MM.1S (cell line): ENCODE data around the gene NR5A2.

Experiments
- DNase-seq: peaks from one replicate; pipeline ENCODE4 v3.0.0-alpha.2; 2015
- H2AFZ ChIP-seq: fragments of 300-600 bp; sonication (generic); 2 replicates; pipeline ENCODE4 v1.6.0; 2016; ENCODE audit warnings: antibody characterized with exemption, low read length
- H3F3A ChIP-seq: fragments of 300-600 bp; sonication (generic); 2 replicates; pipeline ENCODE4 v1.6.1; 2016; ENCODE audit warnings: mild to moderate bottlenecking, antibody characterized with exemption, low read length, moderate library complexity, mixed read lengths; ENCODE audit not compliant: insufficient read depth
- H3K27ac ChIP-seq: fragments of 300-600 bp; sonication (generic); 2 replicates; pipeline ENCODE4 v1.5.1; 2016; ENCODE audit warnings: mild to moderate bottlenecking, low read length
- H3K27me3 ChIP-seq: fragments of 300-600 bp; sonication (generic); replicated peaks from 2 replicates; pipeline ENCODE4 v1.6.0; 2016; ENCODE audit warnings: low read length; ENCODE audit not compliant: insufficient read depth
- H3K36me3 ChIP-seq: fragments of 300-600 bp; sonication (generic); replicated peaks from 2 replicates; pipeline ENCODE4 v1.6.1; 2016; ENCODE audit warnings: mild to moderate bottlenecking, low read length, mixed read lengths; ENCODE audit not compliant: insufficient read depth
- H3K4me1 ChIP-seq: fragments of 300-600 bp; sonication (generic); 2 replicates; pipeline ENCODE4 v1.6.1; 2016; ENCODE audit warnings: low read length, mixed read lengths
- H3K4me2 ChIP-seq: fragments of 300-600 bp; sonication (generic); 2 replicates; pipeline ENCODE4 v1.6.0; 2016; ENCODE audit warnings: low read depth, low read length
- H3K4me3 ChIP-seq: fragments of 300-600 bp; sonication (generic); 2 replicates; pipeline ENCODE4 v1.5.1; 2016; ENCODE audit warnings: low read length, mixed read lengths
- H3K79me2 ChIP-seq: fragments of 300-600 bp; sonication (generic); 2 replicates; pipeline ENCODE4 v1.6.1; 2016; ENCODE audit warnings: mixed run types, low read length, mixed read lengths
- H3K9ac ChIP-seq: fragments of 300-600 bp; sonication (generic); 2 replicates; pipeline ENCODE4 v1.6.1; 2016; ENCODE audit warnings: low read length, mixed read lengths
- H3K9me2 ChIP-seq: fragments of 300-600 bp; sonication (generic); replicated peaks from 2 replicates; pipeline ENCODE4 v1.6.1; 2016; ENCODE audit warnings: mild to moderate bottlenecking, low read length, mixed read lengths; ENCODE audit not compliant: insufficient read depth
- H3K9me3 ChIP-seq: fragments of 300-600 bp; sonication (generic); replicated peaks from 2 replicates; pipeline ENCODE4 v1.6.1; 2016; ENCODE audit warnings: mild to moderate bottlenecking, low read length, mixed read lengths; ENCODE audit not compliant: insufficient read depth
- H4K20me1 ChIP-seq: fragments of 300-600 bp; sonication (generic); 2 replicates; pipeline ENCODE4 v1.6.1; 2016; ENCODE audit warnings: mild to moderate bottlenecking, low read length, moderate library complexity, mixed read lengths; ENCODE audit not compliant: insufficient read depth
- EZH2 ChIP-seq: fragments of 300-600 bp; sonication (generic); optimal IDR thresholded peaks from 2 replicates; pipeline ENCODE3; 2017; ENCODE audit warnings: low read depth, mild to moderate bottlenecking, antibody characterized with exemption, low read length, mixed read lengths
- EZH2phosphoT487 ChIP-seq: fragments of 300-600 bp; sonication (generic); IDR thresholded peaks from 2 replicates; pipeline ENCODE4 v1.6.1; 2018; ENCODE audit warnings: antibody characterized with exemption, low read length
- TF ChIP-seq, protein P1 (sequence below): fragments of 300-600 bp; sonication (generic); IDR thresholded peaks from 2 replicates; pipeline ENCODE4 v1.5.1; 2016; ENCODE audit warnings: antibody characterized with exemption, low read length, mixed read lengths

Gene NR5A2

DNA sequence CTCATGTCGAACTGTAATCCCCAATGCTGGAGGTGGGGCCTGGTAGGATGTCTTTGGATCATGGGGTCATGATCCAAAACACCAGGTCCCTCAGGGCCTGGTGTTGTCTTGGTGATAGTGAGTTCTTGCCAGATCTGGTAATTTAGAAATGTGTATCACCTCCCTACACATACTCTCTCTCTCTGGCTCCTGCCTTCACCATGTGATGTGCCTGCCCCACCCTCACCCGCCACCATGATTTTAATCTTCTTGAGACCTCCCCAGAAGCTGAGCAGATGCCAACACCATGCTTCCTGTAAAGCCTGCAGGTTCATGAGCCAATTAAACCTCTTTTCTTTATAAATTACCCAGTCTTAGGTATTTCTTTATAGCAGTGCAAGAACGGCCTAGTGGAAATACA is 136.4 kb downstream of the NR5A2 start:
- no peaks in the 10 kb centered on the region for H3K9me2 ChIP-seq
- H3K27ac ChIP-seq, result no peak overlapping the region
- H4K20me1 ChIP-seq, result no peaks in the 10 kb centered on the region
- no peaks in the 10 kb centered on the region for H3F3A ChIP-seq
- no peak for DNase-seq
- TF ChIP-seq EZH2phosphoT487 (no peak), EZH2 (no peak)
- TF ChIP-seq, protein P1, sequence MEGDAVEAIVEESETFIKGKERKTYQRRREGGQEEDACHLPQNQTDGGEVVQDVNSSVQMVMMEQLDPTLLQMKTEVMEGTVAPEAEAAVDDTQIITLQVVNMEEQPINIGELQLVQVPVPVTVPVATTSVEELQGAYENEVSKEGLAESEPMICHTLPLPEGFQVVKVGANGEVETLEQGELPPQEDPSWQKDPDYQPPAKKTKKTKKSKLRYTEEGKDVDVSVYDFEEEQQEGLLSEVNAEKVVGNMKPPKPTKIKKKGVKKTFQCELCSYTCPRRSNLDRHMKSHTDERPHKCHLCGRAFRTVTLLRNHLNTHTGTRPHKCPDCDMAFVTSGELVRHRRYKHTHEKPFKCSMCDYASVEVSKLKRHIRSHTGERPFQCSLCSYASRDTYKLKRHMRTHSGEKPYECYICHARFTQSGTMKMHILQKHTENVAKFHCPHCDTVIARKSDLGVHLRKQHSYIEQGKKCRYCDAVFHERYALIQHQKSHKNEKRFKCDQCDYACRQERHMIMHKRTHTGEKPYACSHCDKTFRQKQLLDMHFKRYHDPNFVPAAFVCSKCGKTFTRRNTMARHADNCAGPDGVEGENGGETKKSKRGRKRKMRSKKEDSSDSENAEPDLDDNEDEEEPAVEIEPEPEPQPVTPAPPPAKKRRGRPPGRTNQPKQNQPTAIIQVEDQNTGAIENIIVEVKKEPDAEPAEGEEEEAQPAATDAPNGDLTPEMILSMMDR, result no peak
- no peak overlapping the region for H3K9ac ChIP-seq
- H3K4me3 ChIP-seq, result no peak overlapping the region
- H3K36me3 ChIP-seq, result no peaks in the 10 kb centered on the region
- H3K4me1 ChIP-seq, result no peaks in the 10 kb centered on the region
- no peak overlapping the region for H2AFZ ChIP-seq
- H3K9me3 ChIP-seq, result no peaks in the 10 kb centered on the region
- no peaks in the 10 kb centered on the region for H3K27me3 ChIP-seq
- no peaks in the 10 kb centered on the region for H3K79me2 ChIP-seq
- no peak overlapping the region for H3K4me2 ChIP-seq

DNA sequence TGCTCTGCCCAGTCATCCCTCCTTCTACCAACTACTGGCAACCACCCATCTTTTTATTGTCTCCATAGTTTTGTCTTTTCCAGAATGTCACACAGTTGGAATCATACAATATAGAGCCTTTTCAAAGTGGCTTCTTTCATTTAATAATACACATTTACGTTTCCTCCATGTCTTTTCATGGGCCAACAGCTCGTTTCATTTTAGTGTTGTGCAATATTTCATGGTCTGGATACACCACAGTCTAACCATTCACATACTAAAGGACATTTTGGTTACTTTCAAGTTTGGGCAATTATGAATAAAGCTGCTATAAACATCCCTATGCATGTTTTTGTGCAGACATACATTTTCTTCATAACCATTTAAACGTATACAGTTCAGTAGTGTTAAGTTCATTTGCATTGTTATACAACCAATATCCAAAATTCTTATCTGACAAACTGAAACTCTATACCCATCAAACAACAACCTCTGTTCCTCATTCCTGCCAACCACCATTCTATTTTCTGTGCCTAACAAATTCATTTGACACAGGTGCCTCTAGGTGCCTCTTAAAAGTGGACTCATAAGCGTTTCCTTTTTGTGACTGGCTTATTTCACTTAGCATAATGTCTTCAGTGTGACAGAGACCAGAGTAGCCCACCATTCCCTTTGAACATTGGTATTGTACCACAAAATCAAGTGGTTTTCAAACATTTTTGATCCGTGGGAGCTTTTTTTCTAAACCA is 138.1 kb downstream of the NR5A2 start:
- H4K20me1 ChIP-seq, result no peaks in the 10 kb centered on the region
- TF ChIP-seq, protein P1, result no peak
- TF ChIP-seq EZH2 (no peak), EZH2phosphoT487 (no peak)
- no peak overlapping the region for H2AFZ ChIP-seq
- H3K4me2 ChIP-seq, result no peak overlapping the region
- no peak overlapping the region for H3K4me3 ChIP-seq
- H3F3A ChIP-seq, result no peaks in the 10 kb centered on the region
- DNase-seq, result no peak
- no peak overlapping the region for H3K27ac ChIP-seq
- H3K9me2 ChIP-seq, result no peaks in the 10 kb centered on the region
- no peak overlapping the region for H3K9ac ChIP-seq
- no peaks in the 10 kb centered on the region for H3K36me3 ChIP-seq
- H3K9me3 ChIP-seq, result no peaks in the 10 kb centered on the region
- H3K27me3 ChIP-seq, result no peaks in the 10 kb centered on the region
- H3K79me2 ChIP-seq, result no peaks in the 10 kb centered on the region
- H3K4me1 ChIP-seq, result no peaks in the 10 kb centered on the region

DNA sequence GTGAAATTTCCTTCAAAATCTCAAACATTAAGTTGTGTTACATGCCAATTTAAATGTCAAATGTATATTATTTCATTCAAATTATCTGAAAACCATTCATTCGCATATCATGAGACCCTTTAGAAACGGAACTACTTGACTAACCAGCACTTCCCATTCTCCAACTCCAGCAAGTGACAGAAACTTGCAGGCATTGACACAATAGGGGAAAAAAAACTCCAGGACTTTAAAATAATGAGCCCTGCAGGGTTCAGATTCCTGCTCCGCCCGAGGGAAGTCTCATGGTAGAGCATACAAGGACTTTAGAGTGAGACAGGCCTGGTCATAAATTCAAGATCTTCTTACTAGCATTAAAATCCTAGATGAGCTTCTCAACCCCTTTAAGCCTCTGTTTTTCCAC is 138.9 kb downstream of the NR5A2 start:
- H3K4me3 ChIP-seq, result no peak overlapping the region
- no peaks in the 10 kb centered on the region for H3K36me3 ChIP-seq
- H3K9me3 ChIP-seq, result no peaks in the 10 kb centered on the region
- no peak overlapping the region for H3K9ac ChIP-seq
- DNase-seq, result no peak
- no peaks in the 10 kb centered on the region for H3F3A ChIP-seq
- no peaks in the 10 kb centered on the region for H3K79me2 ChIP-seq
- H3K27ac ChIP-seq, result no peak overlapping the region
- TF ChIP-seq EZH2, result no peak
- no peak for TF ChIP-seq EZH2phosphoT487
- TF ChIP-seq, protein P1, result no peak
- H3K27me3 ChIP-seq, result no peaks in the 10 kb centered on the region
- no peak overlapping the region for H3K4me2 ChIP-seq
- no peaks in the 10 kb centered on the region for H3K9me2 ChIP-seq
- H4K20me1 ChIP-seq, result no peaks in the 10 kb centered on the region
- no peak overlapping the region for H2AFZ ChIP-seq
- no peaks in the 10 kb centered on the region for H3K4me1 ChIP-seq
